Stomach (tissue), 4 donors: Measurements from ENCODE around the gene DGLUCY.

Source experiments
- CTCF ChIP-seq, 7 experiments: fragments of 450-650 bp in 4 of 7; fragments of 200-600 bp in 3 of 7; sonication (generic) in 3 of 7; IDR thresholded peaks; one replicate each; pipeline ENCODE4 v1.5.1; 2016 to 2019; ENCODE audit warnings: antibody characterized with exemption in 7 of 7, control low read depth in 2 of 7, mild to moderate bottlenecking in 1 of 7
- POLR2A ChIP-seq, 4 donors: fragments of 450-650 bp; IDR thresholded peaks; one replicate each; pipeline ENCODE4 v1.6.1; 2016; ENCODE audit warnings: antibody characterized with exemption in 4 of 4, control low read depth in 2 of 4, mild to moderate bottlenecking in 1 of 4, moderate library complexity in 1 of 4

- TF ChIP-seq CTCF (IDR thresholded peaks at IDR 0.05) (no peak), POLR2A (IDR thresholded peaks at IDR 0.05) (no peak)
These were observed 30.0 kb downstream of the DGLUCY start for GRCh38 chr14:91143862-91144261.
